A549 (cell line): ENCODE data around the gene SNRNP35. TPM values are rescaled to one million over a fixed set of nuclear protein-coding genes. Genes with fewer than 3 reads are reported as not detected.

Experiments
- ATAC-seq, 2 experiments: fragments of 200-7000 bp in 1 of 2; fragments of >200 bp in 1 of 2; cut with Nextera tagmentation in 1 of 2; cut with Tn5 transposase in 1 of 2; 3 replicates each; pipeline versions ENCODE4 v1.8.0 to v1.9.1; 2018 to 2020; ENCODE audit warnings: mild to moderate bottlenecking in 1 of 2, moderate library complexity in 1 of 2
- CTCF ChIA-PET: fragments of 300-600 bp; sonication (Branson Sonifier 250); formaldehyde crosslinking; extraction: SDS; loops from one replicate; lab custom pipeline; 2021; ENCODE audit warnings: antibody characterized with exemption, inconsistent platforms; lab: Yijun Ruan, JAX
- POLR2A ChIA-PET: fragments of 350-600 bp; formaldehyde crosslinking; extraction: SDS; loops from one replicate; lab custom pipeline; 2021; ENCODE audit warnings: antibody characterized with exemption, inconsistent platforms; lab: Yijun Ruan, JAX
- DNase-seq, 2 experiments: peaks; one replicate each; pipeline versions ENCODE4 v3.0.0 to v3.0.0-alpha.2; 2011 to 2016; ENCODE audit warnings: low read depth in 1 of 2, low spot score in 1 of 2
- FAIRE-seq: peaks from 2 replicates; lab custom pipeline; 2011; peaks lifted over from hg19 to GRCh38; lab: Jason Lieb, UNC
- H3K27ac ChIP-seq, 2 experiments: fragments of >200 bp; sonication (Bioruptor Twin); formaldehyde crosslinking; 3 replicates each; pipeline ENCODE4 v1.5.1; 2016 to 2017
- H3K4me1 ChIP-seq: fragments of >200 bp; sonication (Bioruptor Twin); formaldehyde crosslinking; 3 replicates; pipeline ENCODE4 v1.6.1; 2016
- H3K4me2 ChIP-seq: fragments of >200 bp; sonication (Bioruptor Twin); formaldehyde crosslinking; 3 replicates; pipeline ENCODE4 v1.6.1; 2016
- H3K4me3 ChIP-seq: fragments of >200 bp; sonication (Bioruptor Twin); formaldehyde crosslinking; 3 replicates; pipeline ENCODE4 v1.5.1; 2016
- H3K9me3 ChIP-seq: fragments of >200 bp; sonication (Bioruptor Twin); formaldehyde crosslinking; 3 replicates; pipeline ENCODE4 v1.6.1; 2016
- BHLHE40 ChIP-seq: IDR thresholded peaks from 2 replicates; pipeline ENCODE4 v1.6.1; 2012; ENCODE audit warnings: low read depth, low read length, inconsistent platforms
- CBX8 ChIP-seq: fragments of 200-600 bp; sonication (generic); IDR thresholded peaks from 2 replicates; pipeline ENCODE4 v1.6.1; 2016
- EHF ChIP-seq: fragments of 250-450 bp; sonication (Bioruptor Pico); IDR thresholded peaks from 2 replicates; pipeline ENCODE4 v1.5.0; 2020; ENCODE audit warnings: mild to moderate bottlenecking
- EHMT2 ChIP-seq: fragments of 200-600 bp; sonication (generic); IDR thresholded peaks from 2 replicates; pipeline ENCODE4 v1.6.1; 2016; ENCODE audit warnings: antibody characterized with exemption, low read depth, mild to moderate bottlenecking, moderate library complexity
- EP300 ChIP-seq, 2 experiments: fragments of >200 bp; sonication (Bioruptor Twin); formaldehyde crosslinking; IDR thresholded peaks; 2 replicates in 1 of 2; 3 replicates in 1 of 2; pipeline ENCODE4 v1.6.1; 2016 to 2017
- GATA3 ChIP-seq: IDR thresholded peaks from 2 replicates; pipeline ENCODE4 v1.6.1; 2012; ENCODE audit warnings: borderline replicate concordance
- HDAC2 ChIP-seq: fragments of 200-600 bp; sonication (generic); IDR thresholded peaks from 2 replicates; pipeline ENCODE4 v1.6.1; 2016
- HMGXB4 ChIP-seq: fragments of 250-450 bp; sonication (Bioruptor Pico); IDR thresholded peaks from 2 replicates; pipeline ENCODE4 v1.5.0; 2021; ENCODE audit warnings: mild to moderate bottlenecking, moderate library complexity, borderline replicate concordance
- KDM5A ChIP-seq: fragments of 200-600 bp; sonication (generic); IDR thresholded peaks from 2 replicates; pipeline ENCODE4 v1.6.1; 2016; ENCODE audit warnings: antibody characterized with exemption, mild to moderate bottlenecking
- MAFK ChIP-seq: fragments of 450-650 bp; IDR thresholded peaks from 2 replicates; pipeline ENCODE4 v1.6.1; 2014; ENCODE audit not compliant: partially characterized antibody
- MYC ChIP-seq: IDR thresholded peaks from 2 replicates; pipeline ENCODE4 v1.6.1; 2012; ENCODE audit warnings: mild to moderate bottlenecking, inconsistent platforms, low read length, improper control_type of control experiment, borderline replicate concordance
- NR3C1 ChIP-seq: fragments of >200 bp; sonication (Bioruptor Twin); formaldehyde crosslinking; IDR thresholded peaks from 3 replicates; pipeline ENCODE4 v1.6.1; 2017
- PHF8 ChIP-seq: fragments of 200-600 bp; sonication (generic); IDR thresholded peaks from 2 replicates; pipeline ENCODE4 v1.6.1; 2016; ENCODE audit warnings: low read depth, mild to moderate bottlenecking, antibody characterized with exemption, moderate library complexity, borderline replicate concordance
- POLR2A ChIP-seq: IDR thresholded peaks from 2 replicates; pipeline ENCODE4 v1.6.1; 2012; ENCODE audit warnings: mild to moderate bottlenecking, low read length
- RARB ChIP-seq: fragments of 250-450 bp; sonication (Bioruptor Pico); IDR thresholded peaks from 2 replicates; pipeline ENCODE4 v1.8.0; 2021; ENCODE audit warnings: mild to moderate bottlenecking, moderate library complexity
- RFX5 ChIP-seq: fragments of 450-650 bp; IDR thresholded peaks from 2 replicates; pipeline ENCODE4 v1.7.1; 2014; ENCODE audit warnings: antibody characterized with exemption, mild to moderate bottlenecking, moderate library complexity
- RNF2 ChIP-seq: fragments of 200-600 bp; sonication (generic); IDR thresholded peaks from 2 replicates; pipeline ENCODE4 v1.6.1; 2016; ENCODE audit warnings: low read depth, mild to moderate bottlenecking, antibody characterized with exemption, moderate library complexity, borderline replicate concordance
- USF2 ChIP-seq: fragments of 450-650 bp; IDR thresholded peaks from 2 replicates; pipeline ENCODE4 v1.6.1; 2014; ENCODE audit warnings: antibody characterized with exemption
- ZNF302 ChIP-seq: fragments of 250-450 bp; sonication (Bioruptor Pico); IDR thresholded peaks from 2 replicates; pipeline ENCODE4 v1.9.0; 2021; ENCODE audit warnings: inconsistent platforms, mild to moderate bottlenecking, moderate library complexity
- ZSCAN20 ChIP-seq: fragments of 250-450 bp; sonication (Bioruptor Pico); IDR thresholded peaks from 2 replicates; pipeline ENCODE4 v1.8.0; 2022; ENCODE audit warnings: mild to moderate bottlenecking, moderate library complexity
- WGBS: methylation state at CpG from one replicate; pipeline ENCODE4 v1.1.6; 2017; ENCODE audit errors: missing lambda C conversion rate; 5-methylcytosine and 5-hydroxymethylcytosine counted together
- polyA plus RNA-seq, 4 experiments: library from polyadenylated mRNA; depleted of rRNA in 3 of 4; stranded (reverse); fragments of >200 nt; fragmentation: RNase III in 1 of 4; extraction: RNeasy Plus Mini Kit Qiagen cat#74134 plus additional on column Dnase treatment in 1 of 4; gene quantifications; 2 replicates in 3 of 4; 3 replicates in 1 of 4; pipeline ENCODE4 v1.2.3, GENCODE V29; 2011 to 2017
- TF ChIP-seq, protein P1 (sequence below): fragments of >200 bp; sonication (Bioruptor Twin); formaldehyde crosslinking; IDR thresholded peaks from 3 replicates; pipeline ENCODE4 v1.5.1; 2016
- TF ChIP-seq, protein P2 (sequence below): fragments of 150-350 bp; IDR thresholded peaks from 2 replicates; pipeline ENCODE4 v1.6.1; 2014; ENCODE audit warnings: low read depth, mild to moderate bottlenecking, low read length

The SNRNP35 gene
- polyA plus RNA-seq, 2 of the 4 experiments (the other 2 are of a cell fraction) = 19.1 to 21.5 TPM

- ChIA-PET POLR2A (no interaction called here), CTCF (no interaction called here)
- FAIRE-seq = no peak
Measured at GRCh38 chr12:123433615-123434014, 24.3 kb upstream of the SNRNP35 start.

DNA sequence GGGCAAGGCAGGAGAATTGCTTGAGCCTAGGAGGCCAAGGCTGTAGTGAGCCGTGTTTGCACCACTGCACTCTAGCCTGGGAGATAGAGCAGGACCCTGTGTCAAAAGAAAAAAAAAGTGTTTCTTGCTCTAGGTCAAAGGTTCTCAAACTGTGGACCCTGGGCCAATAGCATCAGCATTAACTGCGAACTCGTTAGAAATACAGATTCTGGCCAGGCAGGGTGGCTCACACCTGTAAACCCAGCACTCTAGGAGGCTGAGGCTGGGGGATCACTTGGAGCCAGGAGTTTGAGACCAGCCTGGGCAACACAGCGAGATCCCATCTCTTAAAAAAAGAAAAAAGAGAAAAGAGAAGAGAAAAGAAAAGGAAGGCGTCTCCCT, 22.3 kb upstream of the SNRNP35 start:
- 73% methylated on average over 5 of the region's 5 CpGs for WGBS
- Histone ChIP-seq H3K27ac (peak overlapping the region; percentile 75 to 90; a peak in 4 of 6 replicates), H3K9me3 (no peaks in the 10 kb centered on the region), H3K4me2 (peak overlapping the region; percentile 92), H3K4me3 (peak overlapping the region; percentile 68), H3K4me1 (peaks cover 5% of the 10 kb centered on the region; the same call in 1 of the 3 replicates)
- no peak for FAIRE-seq
- ATAC-seq = no peak
- TF ChIP-seq EP300 (IDR thresholded peaks at IDR 0.05) (no peak), BHLHE40 (no peak), MYC (no peak), CBX8 (no peak), RNF2 (no peak), USF2 (no peak), KDM5A (no peak), ZSCAN20 (CRISPR knock-in tag) (no peak)
- TF ChIP-seq, protein P1, sequence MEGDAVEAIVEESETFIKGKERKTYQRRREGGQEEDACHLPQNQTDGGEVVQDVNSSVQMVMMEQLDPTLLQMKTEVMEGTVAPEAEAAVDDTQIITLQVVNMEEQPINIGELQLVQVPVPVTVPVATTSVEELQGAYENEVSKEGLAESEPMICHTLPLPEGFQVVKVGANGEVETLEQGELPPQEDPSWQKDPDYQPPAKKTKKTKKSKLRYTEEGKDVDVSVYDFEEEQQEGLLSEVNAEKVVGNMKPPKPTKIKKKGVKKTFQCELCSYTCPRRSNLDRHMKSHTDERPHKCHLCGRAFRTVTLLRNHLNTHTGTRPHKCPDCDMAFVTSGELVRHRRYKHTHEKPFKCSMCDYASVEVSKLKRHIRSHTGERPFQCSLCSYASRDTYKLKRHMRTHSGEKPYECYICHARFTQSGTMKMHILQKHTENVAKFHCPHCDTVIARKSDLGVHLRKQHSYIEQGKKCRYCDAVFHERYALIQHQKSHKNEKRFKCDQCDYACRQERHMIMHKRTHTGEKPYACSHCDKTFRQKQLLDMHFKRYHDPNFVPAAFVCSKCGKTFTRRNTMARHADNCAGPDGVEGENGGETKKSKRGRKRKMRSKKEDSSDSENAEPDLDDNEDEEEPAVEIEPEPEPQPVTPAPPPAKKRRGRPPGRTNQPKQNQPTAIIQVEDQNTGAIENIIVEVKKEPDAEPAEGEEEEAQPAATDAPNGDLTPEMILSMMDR = no peak
- ChIA-PET CTCF (interaction anchor here (1.0 to 1.8 kb wide), 2 partner anchors 8 to 9 kb away, joined by 3 to 5 read pairs; no protein-coding TSS in a partner anchor), POLR2A (no interaction called here)
- DNase-seq = no peak

More at GRCh38 chr12:123433615-123434014, 24.3 kb upstream of the SNRNP35 start:
- Histone ChIP-seq H3K27ac (no peak overlapping the region), H3K4me2 (no peak overlapping the region), H3K4me1 (peaks cover 5% of the 10 kb centered on the region; the same call in 1 of the 3 replicates), H3K9me3 (no peaks in the 10 kb centered on the region), H3K4me3 (no peak overlapping the region)
- 93% methylated on average over 6 of the region's 6 CpGs for WGBS
- DNase-seq (no peak), ATAC-seq (no peak)
- TF ChIP-seq MAFK = no peak
- TF ChIP-seq PHF8 = no peak
- TF ChIP-seq EHMT2 = no peak
- no peak for TF ChIP-seq NR3C1
- no peak for TF ChIP-seq ZNF302 (CRISPR knock-in tag)
- no peak for TF ChIP-seq EHF (CRISPR knock-in tag)
- no peak for TF ChIP-seq RARB
- TF ChIP-seq HDAC2 = no peak
- TF ChIP-seq RNF2 = no peak
- TF ChIP-seq GATA3 = no peak
- no peak for TF ChIP-seq HMGXB4 (CRISPR knock-in tag)
- TF ChIP-seq, protein P2, sequence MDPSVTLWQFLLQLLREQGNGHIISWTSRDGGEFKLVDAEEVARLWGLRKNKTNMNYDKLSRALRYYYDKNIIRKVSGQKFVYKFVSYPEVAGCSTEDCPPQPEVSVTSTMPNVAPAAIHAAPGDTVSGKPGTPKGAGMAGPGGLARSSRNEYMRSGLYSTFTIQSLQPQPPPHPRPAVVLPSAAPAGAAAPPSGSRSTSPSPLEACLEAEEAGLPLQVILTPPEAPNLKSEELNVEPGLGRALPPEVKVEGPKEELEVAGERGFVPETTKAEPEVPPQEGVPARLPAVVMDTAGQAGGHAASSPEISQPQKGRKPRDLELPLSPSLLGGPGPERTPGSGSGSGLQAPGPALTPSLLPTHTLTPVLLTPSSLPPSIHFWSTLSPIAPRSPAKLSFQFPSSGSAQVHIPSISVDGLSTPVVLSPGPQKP = no peak
- no peak for TF ChIP-seq RFX5
- TF ChIP-seq MYC = no peak
- TF ChIP-seq POLR2A = no peak
- TF ChIP-seq BHLHE40 = no peak
- TF ChIP-seq, all 56 proteins: peak for 0
